Progenitor cell of endocrine pancreas (in vitro differentiated cells): ENCODE results near the gene BCL2L1. TPM values are rescaled to one million over a fixed set of nuclear protein-coding genes. Genes with fewer than 3 reads are reported as not detected.
A peak's percentile ranks its signal among the peaks of the same experiment; 100 is the strongest.

Experiments
- DNase-seq: peaks from one replicate; pipeline ENCODE4 v3.0.0; 2021; ENCODE audit warnings: low spot score; ENCODE audit not compliant: unreplicated experiment
- H3K27ac Mint-ChIP-seq: 2 replicates; pipeline ENCODE4 v1.8.0; 2021; ENCODE audit warnings: mild to moderate bottlenecking, moderate library complexity, mixed read lengths
- H3K27me3 Mint-ChIP-seq: 2 replicates; pipeline ENCODE4 v1.8.0; 2021; ENCODE audit warnings: mixed read lengths
- H3K36me3 Mint-ChIP-seq: 2 replicates; pipeline ENCODE4 v1.8.0; 2022; ENCODE audit warnings: mixed read lengths; ENCODE audit not compliant: insufficient read depth
- H3K4me1 Mint-ChIP-seq: 2 replicates; pipeline ENCODE4 v1.8.0; 2021; ENCODE audit warnings: low read depth, mixed read lengths
- H3K4me3 Mint-ChIP-seq: 2 replicates; pipeline ENCODE4 v1.8.0; 2021; ENCODE audit warnings: low read depth, mild to moderate bottlenecking, moderate library complexity, mixed read lengths
- H3K9me3 Mint-ChIP-seq: 2 replicates; pipeline ENCODE4 v1.8.0; 2021; ENCODE audit warnings: low read depth, mixed read lengths
- CTCF ChIP-seq: fragments of 200-600 bp; sonication (generic); IDR thresholded peaks from one replicate; pipeline ENCODE4 v1.5.0; 2021; ENCODE audit warnings: antibody characterized with exemption, mild to moderate bottlenecking; ENCODE audit not compliant: unreplicated experiment
- total RNA-seq: library from RNA; stranded (reverse); gene quantifications from 2 replicates; pipeline ENCODE4 v1.2.1, GENCODE V29; 2021

The BCL2L1 gene
- total RNA-seq, 1 donor from 2014 or later, result 130 TPM

GRCh38 chr20:31684153-31685015 lies 38.3 kb downstream of the BCL2L1 start:
- no peak for DNase-seq
- Mint-ChIP-seq H3K9me3 (no peaks in the 10 kb centered on the region), H3K27me3 (no peaks in the 10 kb centered on the region), H3K4me3 (no peak overlapping the region), H3K36me3 (peaks cover 39% of the 10 kb centered on the region), H3K27ac (peak overlapping the region; percentile 78), H3K4me1 (peaks cover 26% of the 10 kb centered on the region)
- TF ChIP-seq CTCF, result no peak

GRCh38 chr20:31682927-31683326 lies 39.7 kb downstream of the BCL2L1 start:
- peaks cover 39% of the 10 kb centered on the region for H3K36me3 Mint-ChIP-seq
- no peak for DNase-seq
- no peaks in the 10 kb centered on the region for H3K9me3 Mint-ChIP-seq
- no peaks in the 10 kb centered on the region for H3K27me3 Mint-ChIP-seq
- peak overlapping the region; percentile 49 for H3K27ac Mint-ChIP-seq
- TF ChIP-seq CTCF, result no peak
- peaks cover 40% of the 10 kb centered on the region for H3K4me1 Mint-ChIP-seq
- no peak overlapping the region for H3K4me3 Mint-ChIP-seq

- peaks cover 39% of the 10 kb centered on the region for H3K36me3 Mint-ChIP-seq
Observed at GRCh38 chr20:31682352-31682751, 40.3 kb downstream of the BCL2L1 start.

GRCh38 chr20:31681769-31682168 lies 40.9 kb downstream of the BCL2L1 start:
- Mint-ChIP-seq H3K4me1 (peaks cover 46% of the 10 kb centered on the region), H3K27ac (peak overlapping the region; percentile 43), H3K4me3 (no peak overlapping the region), H3K9me3 (no peaks in the 10 kb centered on the region), H3K36me3 (peaks cover 36% of the 10 kb centered on the region), H3K27me3 (no peaks in the 10 kb centered on the region)
- no peak for DNase-seq
- TF ChIP-seq CTCF, result no peak

More at GRCh38 chr20:31682352-31682751, 40.3 kb downstream of the BCL2L1 start:
- Mint-ChIP-seq H3K4me1 (peaks cover 45% of the 10 kb centered on the region), H3K4me3 (no peak overlapping the region), H3K27me3 (no peaks in the 10 kb centered on the region), H3K27ac (no peak overlapping the region), H3K9me3 (no peaks in the 10 kb centered on the region)
- TF ChIP-seq CTCF, result no peak
- no peak for DNase-seq

- H3K27ac Mint-ChIP-seq, result peak overlapping the region; percentile 29
- H3K9me3 Mint-ChIP-seq, result no peaks in the 10 kb centered on the region
- H3K36me3 Mint-ChIP-seq, result peaks cover 34% of the 10 kb centered on the region
- H3K4me3 Mint-ChIP-seq, result no peak overlapping the region
- DNase-seq, result no peak
- TF ChIP-seq CTCF, result no peak
- peaks cover 50% of the 10 kb centered on the region for H3K4me1 Mint-ChIP-seq
- H3K27me3 Mint-ChIP-seq, result no peaks in the 10 kb centered on the region
Observed at GRCh38 chr20:31681128-31681727, 41.4 kb downstream of the BCL2L1 start.
